ENCODE results near the gene CPXM1.

Gene CPXM1

DNA sequence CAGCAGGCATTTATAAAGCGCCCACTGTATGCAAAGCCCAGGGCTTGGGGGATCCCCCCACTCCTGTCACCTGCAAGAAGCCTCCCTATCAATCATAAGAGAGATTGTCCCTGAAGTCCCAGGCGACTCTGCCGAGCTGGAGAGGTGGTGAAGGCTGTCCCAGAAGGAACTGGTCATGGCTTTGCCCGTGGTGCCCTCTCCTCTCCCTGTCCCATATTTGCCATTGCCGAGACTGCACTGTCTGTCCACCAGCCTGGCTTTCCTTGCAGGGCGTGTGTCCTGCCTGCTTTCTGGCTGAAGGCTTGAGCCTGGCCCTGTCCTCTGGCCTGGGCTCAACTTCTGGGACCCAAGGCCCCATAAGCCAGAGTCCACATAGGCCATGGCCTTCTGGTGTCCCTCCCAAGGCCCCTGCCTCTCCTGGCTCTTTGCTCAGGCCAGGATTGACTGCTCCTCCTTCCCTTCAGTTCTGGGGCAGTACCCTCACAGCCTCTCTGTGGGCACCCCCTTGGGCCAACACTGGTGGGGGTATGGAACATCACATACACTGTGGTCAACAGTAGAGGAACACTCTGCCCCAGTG lies 46.9 kb downstream of the CPXM1 start:
- no peaks in the 10 kb centered on the region for H3K9me3 Mint-ChIP-seq
- H3K4me1 Mint-ChIP-seq, result peaks cover 35% of the 10 kb centered on the region
- TF ChIP-seq, protein P1, sequence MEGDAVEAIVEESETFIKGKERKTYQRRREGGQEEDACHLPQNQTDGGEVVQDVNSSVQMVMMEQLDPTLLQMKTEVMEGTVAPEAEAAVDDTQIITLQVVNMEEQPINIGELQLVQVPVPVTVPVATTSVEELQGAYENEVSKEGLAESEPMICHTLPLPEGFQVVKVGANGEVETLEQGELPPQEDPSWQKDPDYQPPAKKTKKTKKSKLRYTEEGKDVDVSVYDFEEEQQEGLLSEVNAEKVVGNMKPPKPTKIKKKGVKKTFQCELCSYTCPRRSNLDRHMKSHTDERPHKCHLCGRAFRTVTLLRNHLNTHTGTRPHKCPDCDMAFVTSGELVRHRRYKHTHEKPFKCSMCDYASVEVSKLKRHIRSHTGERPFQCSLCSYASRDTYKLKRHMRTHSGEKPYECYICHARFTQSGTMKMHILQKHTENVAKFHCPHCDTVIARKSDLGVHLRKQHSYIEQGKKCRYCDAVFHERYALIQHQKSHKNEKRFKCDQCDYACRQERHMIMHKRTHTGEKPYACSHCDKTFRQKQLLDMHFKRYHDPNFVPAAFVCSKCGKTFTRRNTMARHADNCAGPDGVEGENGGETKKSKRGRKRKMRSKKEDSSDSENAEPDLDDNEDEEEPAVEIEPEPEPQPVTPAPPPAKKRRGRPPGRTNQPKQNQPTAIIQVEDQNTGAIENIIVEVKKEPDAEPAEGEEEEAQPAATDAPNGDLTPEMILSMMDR (IDR thresholded peaks at IDR 0.05), result no peak
- H3K27ac Mint-ChIP-seq, result no peak overlapping the region
- peak overlapping the region; percentile 44 for H3K4me3 Mint-ChIP-seq
- H3K27me3 Mint-ChIP-seq (ENCODE audit: low read depth, poor library complexity), result peaks cover 84% of the 10 kb centered on the region
- DNase-seq, result no peak
- H3K36me3 Mint-ChIP-seq (ENCODE audit: low read depth), result no peaks in the 10 kb centered on the region

DNA sequence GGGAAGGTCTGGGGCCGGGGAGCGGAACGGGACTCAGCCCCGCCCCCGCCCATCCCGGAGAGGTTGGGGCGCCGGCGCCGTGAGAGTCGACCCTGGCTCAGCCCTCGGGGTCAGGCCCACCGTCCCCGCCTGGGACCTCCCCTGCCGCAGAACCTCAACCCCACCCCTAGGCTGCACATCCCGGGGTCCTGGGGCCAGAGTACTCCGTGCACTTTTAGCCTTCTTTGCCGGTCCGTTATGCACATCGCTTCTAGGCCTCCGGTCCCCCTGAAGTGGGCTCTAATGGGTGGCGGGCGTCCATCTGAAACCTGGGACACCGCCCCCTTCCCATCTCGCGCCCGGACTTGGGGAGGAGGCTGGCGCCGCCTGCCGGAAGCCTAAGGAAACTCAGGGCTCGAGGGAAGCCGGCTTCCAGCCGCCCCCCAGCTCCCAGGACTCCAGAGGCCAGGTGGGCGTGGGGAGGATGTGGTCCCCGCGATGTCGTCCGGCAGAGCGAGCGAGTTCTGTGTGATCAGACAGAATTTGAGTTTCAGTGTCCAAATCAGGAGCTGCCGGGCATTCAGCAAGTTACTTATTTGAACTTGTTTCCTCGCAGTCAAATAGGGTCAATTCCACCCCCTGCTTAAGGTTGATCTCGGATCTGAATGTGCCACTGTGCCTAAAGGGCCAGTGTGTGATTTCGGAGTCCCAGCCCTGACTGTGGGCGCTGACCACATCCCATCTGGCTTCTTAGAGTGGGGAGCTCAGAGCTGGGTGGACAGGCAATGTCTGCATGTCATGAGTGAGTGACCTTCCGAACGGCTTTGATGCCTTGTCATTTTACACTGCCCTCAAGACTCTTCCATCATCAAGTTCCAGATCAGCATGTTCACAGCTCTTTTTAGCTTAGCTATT lies 47.6 kb downstream of the CPXM1 start:
- H3K27me3 Mint-ChIP-seq (ENCODE audit: low read depth, poor library complexity), result peaks cover 86% of the 10 kb centered on the region
- H3K36me3 Mint-ChIP-seq (ENCODE audit: low read depth), result no peaks in the 10 kb centered on the region
- no peak overlapping the region for H3K27ac Mint-ChIP-seq
- peak overlapping the region; percentile 77 for H3K4me3 Mint-ChIP-seq
- peaks cover 28% of the 10 kb centered on the region for H3K4me1 Mint-ChIP-seq
- no peaks in the 10 kb centered on the region for H3K9me3 Mint-ChIP-seq
- TF ChIP-seq, protein P1 (IDR thresholded peaks at IDR 0.05), result peak; percentile 79
- DNase-seq, result peak; percentile 71

DNA sequence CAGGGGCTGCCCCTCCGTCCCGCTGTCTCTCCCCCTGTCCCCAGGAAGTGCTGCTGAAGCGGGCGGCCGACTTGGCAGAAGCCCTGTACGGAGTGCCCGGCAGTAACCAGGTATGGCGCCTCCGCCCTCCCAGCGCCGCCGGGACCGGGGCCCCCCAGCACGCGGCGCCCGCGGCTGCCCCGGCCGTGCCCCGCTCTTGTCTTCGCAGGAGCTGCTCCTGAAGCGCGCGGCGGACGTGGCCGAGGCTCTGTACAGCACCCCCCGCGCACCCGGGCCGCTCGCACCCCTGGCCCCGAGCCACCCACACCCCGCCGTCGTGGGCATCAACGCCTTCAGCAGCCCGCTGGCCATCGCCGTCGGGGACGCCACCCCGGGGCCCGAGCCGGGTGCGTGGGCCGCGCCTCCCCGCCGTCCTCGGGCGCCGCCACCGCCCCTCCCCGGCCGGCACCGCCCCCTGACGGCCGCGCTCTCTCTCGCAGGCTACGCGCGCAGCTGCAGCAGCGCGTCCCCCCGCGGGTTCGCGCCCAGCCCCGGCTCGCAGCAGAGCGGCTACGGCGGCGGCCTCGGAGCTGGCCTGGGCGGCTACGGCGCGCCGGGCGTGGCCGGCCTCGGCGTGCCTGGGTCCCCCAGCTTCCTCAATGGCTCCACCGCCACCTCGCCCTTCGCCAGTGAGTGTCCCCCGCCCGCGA lies 48.4 kb downstream of the CPXM1 start:
- no peak overlapping the region for H3K27ac Mint-ChIP-seq
- TF ChIP-seq, protein P1 (IDR thresholded peaks at IDR 0.05), result no peak
- peaks cover 91% of the 10 kb centered on the region for H3K27me3 Mint-ChIP-seq (ENCODE audit: low read depth, poor library complexity)
- H3K4me1 Mint-ChIP-seq, result peaks cover 28% of the 10 kb centered on the region
- H3K9me3 Mint-ChIP-seq, result no peaks in the 10 kb centered on the region
- no peaks in the 10 kb centered on the region for H3K36me3 Mint-ChIP-seq (ENCODE audit: low read depth)
- peak; percentile 64 for DNase-seq
- H3K4me3 Mint-ChIP-seq, result no peak overlapping the region

DNA sequence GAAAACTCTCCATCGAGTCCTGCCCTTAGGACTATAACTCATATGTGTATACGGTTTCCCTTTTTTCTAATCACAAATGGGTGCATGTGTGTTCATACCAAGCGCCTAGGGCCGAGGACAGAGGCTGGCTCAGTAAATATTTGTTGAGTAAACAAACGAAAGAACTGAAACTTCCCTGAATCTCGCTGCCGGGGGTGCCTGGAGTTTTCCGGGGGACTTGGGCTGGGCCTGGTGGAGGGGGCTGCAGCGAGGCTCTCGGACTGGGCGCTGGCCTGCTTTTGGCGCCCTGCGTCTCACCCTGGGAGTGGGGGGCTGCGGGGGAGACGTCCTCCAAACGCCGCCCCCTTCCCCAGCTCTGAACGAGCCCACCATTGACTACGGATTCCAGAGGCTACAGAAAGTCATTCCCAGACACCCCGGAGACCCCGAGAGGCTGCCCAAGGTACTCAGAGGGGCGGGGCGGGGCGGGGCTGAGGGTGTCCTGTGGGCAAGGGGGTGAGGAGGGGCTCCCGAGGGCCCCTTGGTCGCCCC lies 49.0 kb downstream of the CPXM1 start:
- no peaks in the 10 kb centered on the region for H3K9me3 Mint-ChIP-seq
- H3K27me3 Mint-ChIP-seq (ENCODE audit: low read depth, poor library complexity), result peaks cover 91% of the 10 kb centered on the region
- peaks cover 28% of the 10 kb centered on the region for H3K4me1 Mint-ChIP-seq
- no peak overlapping the region for H3K27ac Mint-ChIP-seq
- TF ChIP-seq, protein P1 (IDR thresholded peaks at IDR 0.05), result no peak
- no peaks in the 10 kb centered on the region for H3K36me3 Mint-ChIP-seq (ENCODE audit: low read depth)
- H3K4me3 Mint-ChIP-seq, result no peak overlapping the region
- DNase-seq, result no peak

DNA sequence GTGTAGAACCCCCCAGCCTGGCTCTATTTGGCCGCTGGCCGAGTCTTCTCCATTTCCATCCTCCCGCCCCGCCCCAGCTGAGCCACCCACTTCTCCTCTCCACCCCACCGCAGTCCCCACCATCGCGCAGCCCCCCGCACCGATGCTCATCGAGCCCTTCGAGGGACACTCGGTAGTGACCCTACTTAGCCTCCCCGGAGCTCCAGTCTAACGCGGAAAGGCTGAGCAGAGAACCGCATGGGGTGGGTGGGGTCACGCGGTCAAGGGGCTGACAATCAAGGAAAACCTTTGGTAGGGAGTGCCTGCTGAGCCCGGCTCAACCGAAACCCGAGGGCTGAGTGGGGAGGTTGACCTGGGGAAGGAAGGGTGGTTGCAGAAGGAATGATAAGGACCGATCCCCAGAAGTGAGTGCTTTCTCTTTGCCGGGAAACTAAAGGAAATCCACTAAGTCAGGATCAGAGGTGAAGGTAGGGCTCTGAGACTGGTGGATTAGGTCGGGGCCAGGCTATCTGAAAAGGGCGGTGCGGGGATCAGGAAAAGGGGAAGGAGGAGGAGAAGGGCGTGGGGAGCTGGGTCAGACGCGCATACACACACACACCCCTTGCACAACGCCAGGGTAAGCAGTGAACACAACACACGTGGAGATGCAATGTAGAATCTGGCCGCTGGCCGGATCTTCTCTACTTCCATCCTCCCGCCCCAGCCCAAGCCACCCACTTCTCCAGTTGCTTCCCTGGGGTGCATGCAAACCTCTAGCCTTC lies 49.8 kb downstream of the CPXM1 start:
- peaks cover 91% of the 10 kb centered on the region for H3K27me3 Mint-ChIP-seq (ENCODE audit: low read depth, poor library complexity)
- DNase-seq, result peak; percentile 31

More for the DNA sequence above, 49.8 kb downstream of the CPXM1 start:
- Mint-ChIP-seq H3K27ac (no peak overlapping the region), H3K4me3 (peak overlapping the region; percentile 27), H3K9me3 (no peaks in the 10 kb centered on the region), H3K36me3 (ENCODE audit: low read depth) (no peaks in the 10 kb centered on the region), H3K4me1 (peaks cover 24% of the 10 kb centered on the region)
- TF ChIP-seq, protein P1 (IDR thresholded peaks at IDR 0.05), result no peak

Data from nephron progenitor cell (in vitro differentiated cells).